HepG2 (cell line): ENCODE results near the gene GIMAP7. TPM values are rescaled to one million over a fixed set of nuclear protein-coding genes. Genes with fewer than 3 reads are reported as not detected.

ENCODE experiments used
- ATAC-seq: fragments of 200-7000 bp; cut with Tn5 transposase; 3 replicates; pipeline ENCODE4 v1.9.1; 2020; ENCODE audit warnings: mild to moderate bottlenecking, moderate library complexity
- BruUV-seq: library from RNA; stranded (reverse); fragments of 400-500 nt; replicated peaks from 2 replicates; lab custom pipeline; 2021; lab: Mats Ljungman, UMichigan
- CTCF ChIA-PET: fragments of 300-600 bp; formaldehyde crosslinking; extraction: SDS; loops from one replicate; lab custom pipeline; 2021; ENCODE audit warnings: low total read pairs, inconsistent platforms, low intra/inter-chr PET ratio; lab: Yijun Ruan, JAX
- POLR2A ChIA-PET: fragments of 350-600 bp; sonication (Branson Sonifier 250); formaldehyde crosslinking; loops from one replicate; lab custom pipeline; 2020; ENCODE audit warnings: antibody characterized with exemption, inconsistent platforms; lab: Yijun Ruan, JAX
- DNase-seq: peaks from one replicate; pipeline ENCODE4 v3.0.0-alpha.2; 2015; ENCODE audit warnings: low spot score
- FAIRE-seq: peaks from 3 replicates; lab custom pipeline; 2011; peaks lifted over from hg19 to GRCh38; lab: Jason Lieb, UNC
- H2AFZ ChIP-seq: one replicate; pipeline ENCODE4 v1.6.1; 2011; ENCODE audit warnings: low read length, inconsistent platforms
- H3K27ac ChIP-seq: fragments of 300-600 bp; 3 replicates; pipeline ENCODE4 v1.8.0; 2011; ENCODE audit warnings: mixed run types, mild to moderate bottlenecking, mixed read lengths, low read length, inconsistent platforms; ENCODE audit not compliant: insufficient read depth; ENCODE audit errors: extremely low read length
- H3K27me3 ChIP-seq, 2 experiments: fragments of 200-600 bp in 1 of 2; 2 replicates in 1 of 2; 3 replicates in 1 of 2; pipeline versions ENCODE4 v1.6.0 to v1.8.0; 2011; ENCODE audit warnings: low read length in 2 of 2, mild to moderate bottlenecking in 2 of 2, moderate library complexity in 2 of 2, inconsistent platforms in 1 of 2; ENCODE audit not compliant: insufficient read depth in 2 of 2, control insufficient read depth in 1 of 2
- H3K36me3 ChIP-seq, 2 experiments: fragments of 200-600 bp in 1 of 2; replicated peaks in 1 of 2; 2 replicates in 1 of 2; 3 replicates in 1 of 2; pipeline versions ENCODE4 v1.5.1 to v1.8.0; 2011; ENCODE audit warnings: low read length in 2 of 2, inconsistent platforms in 1 of 2; ENCODE audit not compliant: insufficient read depth in 2 of 2, control insufficient read depth in 1 of 2
- H3K4me1 ChIP-seq: 2 replicates; pipeline ENCODE4 v1.5.1; 2012; ENCODE audit warnings: low read length, inconsistent platforms; ENCODE audit not compliant: insufficient read depth
- H3K4me2 ChIP-seq: 2 replicates; pipeline ENCODE4 v1.6.0; 2011; ENCODE audit warnings: low read depth, low read length, inconsistent platforms
- H3K4me3 ChIP-seq, 3 experiments: fragments of 200-600 bp in 1 of 3; sonication (generic), shearing (Covaris generic) in 1 of 3; replicated peaks in 1 of 3; 2 replicates each; pipeline ENCODE4 v1.5.1; 2011 to 2016; ENCODE audit warnings: low read length in 3 of 3, inconsistent platforms in 2 of 3, low read depth in 2 of 3, mild to moderate bottlenecking in 2 of 3, control low read depth in 1 of 3, mixed read lengths in 1 of 3; ENCODE audit not compliant: insufficient read depth in 1 of 3
- H3K79me2 ChIP-seq: one replicate; pipeline ENCODE4 v1.6.1; 2011; ENCODE audit warnings: low read length, inconsistent platforms; ENCODE audit not compliant: insufficient read depth
- H3K9ac ChIP-seq: 2 replicates; pipeline ENCODE4 v1.6.0; 2011; ENCODE audit warnings: mild to moderate bottlenecking, low read depth, low read length, inconsistent platforms; ENCODE audit not compliant: insufficient read depth
- H3K9me3 ChIP-seq: 2 replicates; pipeline ENCODE4 v1.5.1; 2012; ENCODE audit warnings: mild to moderate bottlenecking, low read length
- H4K20me1 ChIP-seq: 2 replicates; pipeline ENCODE4 v1.6.0; 2011; ENCODE audit warnings: inconsistent platforms, mild to moderate bottlenecking, low read length, moderate library complexity; ENCODE audit not compliant: insufficient read depth
- MAFF ChIP-seq: IDR thresholded peaks from 2 replicates; pipeline ENCODE4 v1.6.1; 2011; ENCODE audit warnings: low read depth, low read length, improper control_type of control experiment
- MAFK ChIP-seq, 2 experiments: IDR thresholded peaks in 1 of 2; conservative IDR thresholded peaks in 1 of 2; 2 replicates each; pipeline ENCODE4 v1.6.1; 2011; ENCODE audit warnings: improper control_type of control experiment in 2 of 2, low read length in 2 of 2
- MAZ ChIP-seq, 2 experiments: sonication (generic) in 1 of 2; formaldehyde crosslinking in 1 of 2; IDR thresholded peaks; 2 replicates each; pipeline versions ENCODE4 v1.5.0 to v1.6.1; 2012 to 2020; ENCODE audit warnings: low read depth in 2 of 2, mild to moderate bottlenecking in 2 of 2, borderline replicate concordance in 1 of 2, improper control_type of control experiment in 1 of 2, low read length in 1 of 2, missing genetic modification reagents in 1 of 2, moderate library complexity in 1 of 2
- ZNF383 ChIP-seq: sonication (generic); formaldehyde crosslinking; IDR thresholded peaks from 2 replicates; pipeline ENCODE4 v1.4.0; 2020; ENCODE audit warnings: missing genetic modification reagents, mild to moderate bottlenecking, borderline replicate concordance
- ZNF629 ChIP-seq: sonication (generic); formaldehyde crosslinking; conservative IDR thresholded peaks from 2 replicates; pipeline ENCODE4 v1.5.0; 2020; ENCODE audit warnings: missing genetic modification reagents
- ZNF678 ChIP-seq: sonication (generic); formaldehyde crosslinking; IDR thresholded peaks from 2 replicates; pipeline ENCODE4 v1.4.0; 2020; ENCODE audit warnings: mild to moderate bottlenecking, missing genetic modification reagents
- WGBS: methylation state at CpG from one replicate; pipeline ENCODE4 v1.1.6; 2017; ENCODE audit warnings: low lambda C conversion rate; 5-methylcytosine and 5-hydroxymethylcytosine counted together
- in situ Hi-C: cut with HindIII; loops from 2 replicates; pipeline ENCODE4 v1.10.0; 2017; ENCODE audit warnings: low pct_unique_long_range_greater_than_20kb; ENCODE audit not compliant: extremely low pct_ligation_motif_present
- intact Hi-C: fragments of 100-400 bp; cut with micrococcal nuclease; formaldehyde crosslinking; loops from one replicate; pipeline ENCODE4 v1.10.0; 2022; ENCODE audit not compliant: unreplicated experiment
- polyA plus RNA-seq, 8 experiments: library from polyadenylated mRNA; depleted of rRNA in 3 of 8; stranded (reverse) in 7 of 8; unstranded in 1 of 8; fragments of >200 nt; fragmentation: Illumina TruSeq in 4 of 8; extraction: Trizol in 4 of 8; gene quantifications; 2 replicates each; pipeline versions ENCODE4 v1.2.1 to v1.2.3, GENCODE V29; 2011 to 2016; ENCODE audit warnings: low read depth in 4 of 8, missing spikeins in 1 of 8, mixed read lengths in 1 of 8; ENCODE audit not compliant: insufficient read depth in 1 of 8
- total RNA-seq, 5 experiments: library from RNA; depleted of rRNA; stranded (reverse); fragments of >200 nt; fragmentation: Illumina TruSeq; extraction: Trizol; gene quantifications; 2 replicates each; pipeline ENCODE4 v1.2.3, GENCODE V29; 2016; ENCODE audit warnings: low read depth in 1 of 5

Gene GIMAP7
- total and polyA plus RNA-seq, 2 of the 13 experiments (the other 11 are each of a cell fraction or from before 2014, with no cell fraction given) = not detected

DNA sequence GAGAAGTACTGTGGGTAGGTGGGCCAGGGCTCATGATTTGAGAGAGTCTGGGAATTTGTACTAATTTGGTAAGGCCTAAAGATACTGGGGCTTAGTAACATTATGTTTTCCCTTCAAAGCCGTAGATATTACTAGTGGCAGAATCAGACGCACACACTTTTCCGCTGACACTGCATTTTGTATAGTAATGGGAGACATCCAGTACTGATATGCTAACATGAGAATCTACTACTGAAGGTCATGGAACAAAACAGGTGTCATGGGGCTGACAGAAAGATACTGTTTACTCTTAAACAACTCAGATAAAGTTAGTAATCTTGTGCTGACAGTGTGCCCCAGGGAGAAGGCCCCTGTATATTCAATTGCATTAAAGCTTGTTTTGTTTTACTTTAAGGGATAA is 11.1 kb upstream of the GIMAP7 start:
- H3K9ac ChIP-seq = no peak overlapping the region
- in situ Hi-C loops = no loop called here
- H3K4me1 ChIP-seq = no peaks in the 10 kb centered on the region
- H3K9me3 ChIP-seq = no peaks in the 10 kb centered on the region
- intact Hi-C loops = no loop called here
- FAIRE-seq (no peak), DNase-seq (no peak), ATAC-seq (no peak)
- H3K36me3 ChIP-seq = no peaks in the 10 kb centered on the region
- no peak overlapping the region for H3K27ac ChIP-seq
- ChIA-PET POLR2A (no interaction called here), CTCF (no interaction called here)
- no peak overlapping the region for H3K4me2 ChIP-seq
- no TSS peak for BruUV-seq
- no peak overlapping the region for H2AFZ ChIP-seq
- H3K4me3 ChIP-seq = no peak overlapping the region
- 81% methylated on average over 3 of the region's 3 CpGs for WGBS
- H3K79me2 ChIP-seq = no peaks in the 10 kb centered on the region
- H3K27me3 ChIP-seq = 0 out of 5 replicates have a peak, but pooled peaks cover 0 to 8% of the 10 kb centered on the region in 2 experiments
- peak; percentile 98 for TF ChIP-seq MAFF
- no peak for TF ChIP-seq ZNF678 (CRISPR knock-in tag)
- TF ChIP-seq MAFK (conservative IDR thresholded peaks at IDR 0.05 in 1 of 2, IDR thresholded peaks at IDR 0.05 in 1 of 2; ENCODE audit: low read length in 2 of 2) = peak; percentile 95 to 99
- H4K20me1 ChIP-seq = no peaks in the 10 kb centered on the region

DNA sequence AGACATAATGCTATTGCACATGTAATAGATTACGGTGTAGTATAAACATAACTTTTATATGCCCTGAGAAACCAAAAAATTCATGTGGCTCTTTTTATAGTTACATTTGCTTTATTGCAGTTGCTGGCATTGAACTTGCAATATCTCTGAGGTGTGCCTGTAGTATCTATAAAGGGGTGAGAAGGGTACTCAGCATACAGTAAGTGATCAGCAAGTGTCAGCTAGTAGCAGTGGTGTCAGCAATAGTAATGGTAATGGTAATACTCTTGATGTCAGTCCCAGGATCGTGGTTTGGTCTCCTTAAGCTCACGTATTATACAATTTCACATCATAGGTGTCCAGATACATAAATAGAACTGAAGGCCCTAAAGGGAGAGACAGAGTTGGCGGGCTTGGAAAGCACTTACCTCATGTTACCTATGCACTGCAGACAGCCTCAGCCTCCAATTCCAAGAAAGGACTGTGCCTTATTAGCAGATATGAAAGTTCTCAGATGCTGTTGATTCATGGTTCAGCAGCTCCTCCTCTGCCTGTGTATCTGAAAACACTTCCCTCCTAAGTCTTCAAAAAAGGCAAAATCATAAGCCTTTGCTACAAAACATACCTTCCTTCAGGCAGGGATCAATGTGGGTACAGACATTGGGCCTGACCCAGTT is 6.6 kb upstream of the GIMAP7 start:
- no peaks in the 10 kb centered on the region for H3K36me3 ChIP-seq
- ChIA-PET CTCF (no interaction called here), POLR2A (no interaction called here)
- no peaks in the 10 kb centered on the region for H3K79me2 ChIP-seq
- H2AFZ ChIP-seq = no peak overlapping the region
- H3K4me3 ChIP-seq = no peak overlapping the region
- no peaks in the 10 kb centered on the region for H4K20me1 ChIP-seq
- in situ Hi-C loops = no loop called here
- no peak for TF ChIP-seq ZNF629 (CRISPR knock-in tag)
- no peak for TF ChIP-seq ZNF383 (CRISPR knock-in tag)
- TF ChIP-seq MAZ (IDR thresholded peaks at IDR 0.05; ENCODE audit: borderline replicate concordance, low read depth, low read length) = no peak
- no peak for TF ChIP-seq MAZ (CRISPR knock-in tag; IDR thresholded peaks at IDR 0.05; ENCODE audit: low read depth)
- intact Hi-C loops = no loop called here
- H3K9ac ChIP-seq = no peak overlapping the region
- no peaks in the 10 kb centered on the region for H3K4me1 ChIP-seq
- no peak for ATAC-seq
- no peak for FAIRE-seq
- H3K27me3 ChIP-seq = 0 out of 5 replicates have a peak, but pooled peaks cover 0 to 8% of the 10 kb centered on the region in 2 experiments
- H3K9me3 ChIP-seq = no peaks in the 10 kb centered on the region
- no peak overlapping the region for H3K27ac ChIP-seq
- 18% methylated on average over 4 of the region's 4 CpGs for WGBS
- DNase-seq = no peak
- no peak overlapping the region for H3K4me2 ChIP-seq
- no TSS peak for BruUV-seq
